ENCODE data around the gene SWAP70. TPM values are rescaled to one million over a fixed set of nuclear protein-coding genes. Genes with fewer than 3 reads are reported as not detected.

The SWAP70 gene
- total and polyA plus RNA-seq, 2 of the 13 experiments (the other 11 are each of a cell fraction or from before 2014, with no cell fraction given): 4.6 to 8.7 TPM

- ChIA-PET POLR2A (no interaction called here), CTCF (ENCODE audit: low intra/inter-chr PET ratio, low total read pairs) (no interaction called here)
- Histone ChIP-seq H3K36me3 (replicated peaks in 1 of 2; ENCODE audit: control insufficient read depth in 1 of 2, insufficient read depth in 2 of 2, low read length in 2 of 2) (peaks cover 13 to 39% of the 10 kb centered on the region in 2 experiments), H3K4me3 (replicated peaks in 1 of 3; ENCODE audit: insufficient read depth in 1 of 3, low read depth in 2 of 3, low read length in 3 of 3) (no peak overlapping the region), H2AFZ (ENCODE audit: low read length) (no peak overlapping the region), H3K79me2 (ENCODE audit: insufficient read depth, low read length) (no peaks in the 10 kb centered on the region), H4K20me1 (ENCODE audit: insufficient read depth, low read length) (no peaks in the 10 kb centered on the region), H3K9me3 (ENCODE audit: low read length) (peaks cover 8% of the 10 kb centered on the region), H3K27ac (ENCODE audit: extremely low read length, insufficient read depth, low read length) (no peak overlapping the region), H3K27me3 (ENCODE audit: control insufficient read depth in 1 of 2, insufficient read depth in 2 of 2, low read length in 2 of 2) (no peaks in the 10 kb centered on the region), H3K4me1 (ENCODE audit: insufficient read depth, low read length) (peaks cover 11% of the 10 kb centered on the region), H3K4me2 (ENCODE audit: low read depth, low read length) (no peak overlapping the region), H3K9ac (ENCODE audit: insufficient read depth, low read depth, low read length) (no peak overlapping the region)
- intact Hi-C loops (cut with micrococcal nuclease; ENCODE audit: unreplicated experiment) (no loop called here), in situ Hi-C loops (cut with HindIII; ENCODE audit: extremely low pct_ligation_motif_present, low pct_unique_long_range_greater_than_20kb) (no loop called here)
- ATAC-seq (no peak), FAIRE-seq (no peak), DNase-seq (ENCODE audit: low spot score) (no peak)
- WGBS (ENCODE audit: low lambda C conversion rate): 96% methylated on average over 2 of the region's 2 CpGs
- BruUV-seq (replicated peaks): no TSS peak
- TF ChIP-seq ZNF160 (CRISPR knock-in tag; IDR thresholded peaks at IDR 0.05) (peak; percentile 97), TSC22D2 (CRISPR knock-in tag; IDR thresholded peaks at IDR 0.05; ENCODE audit: borderline replicate concordance) (no peak), ZIK1 (CRISPR knock-in tag; IDR thresholded peaks at IDR 0.05; ENCODE audit: borderline replicate concordance, low read depth) (no peak), ZNF232 (CRISPR knock-in tag; IDR thresholded peaks at IDR 0.05; ENCODE audit: borderline replicate concordance) (no peak), RBAK (CRISPR knock-in tag; IDR thresholded peaks at IDR 0.05) (no peak)
These were observed 72.0 kb downstream of the SWAP70 start for GRCh38 chr11:9735919-9736318.

GRCh38 chr11:9736365-9736764, 72.5 kb downstream of the SWAP70 start:
- peak; percentile 43; the same call in 1 of the 2 replicates for TF ChIP-seq FOXA3 (CRISPR knock-in tag; IDR thresholded peaks at IDR 0.05)
- TF ChIP-seq NFE2L2 (IDR thresholded peaks at IDR 0.05; ENCODE audit: low read length): peak; percentile 58; the same call in 1 of the 2 replicates
- TF ChIP-seq IKZF5 (CRISPR knock-in tag; IDR thresholded peaks at IDR 0.05): peak; percentile 34; the same call in 1 of the 2 replicates
- TF ChIP-seq RERE (CRISPR knock-in tag; IDR thresholded peaks at IDR 0.05; ENCODE audit: low read depth): no peak
- 93% methylated on average over 2 of the region's 2 CpGs for whole genome bisulfite sequencing (ENCODE audit: low lambda C conversion rate)

More at GRCh38 chr11:9736365-9736764, 72.5 kb downstream of the SWAP70 start:
- Histone ChIP-seq H3K9me3 (ENCODE audit: low read length) (peaks cover 8% of the 10 kb centered on the region), H3K27ac (ENCODE audit: extremely low read length, insufficient read depth, low read length) (peak overlapping the region; percentile 10), H3K9ac (ENCODE audit: insufficient read depth, low read depth, low read length) (no peak overlapping the region; the same call in 1 of the 2 replicates), H3K36me3 (replicated peaks in 1 of 2; ENCODE audit: control insufficient read depth in 1 of 2, insufficient read depth in 2 of 2, low read length in 2 of 2) (peaks cover 13 to 41% of the 10 kb centered on the region in 2 experiments), H3K79me2 (ENCODE audit: insufficient read depth, low read length) (no peaks in the 10 kb centered on the region), H3K4me2 (ENCODE audit: low read depth, low read length) (peak overlapping the region; percentile 5; the same call in 1 of the 2 replicates), H3K4me1 (ENCODE audit: insufficient read depth, low read length) (peaks cover 11% of the 10 kb centered on the region), H4K20me1 (ENCODE audit: insufficient read depth, low read length) (no peaks in the 10 kb centered on the region), H3K27me3 (ENCODE audit: control insufficient read depth in 1 of 2, insufficient read depth in 2 of 2, low read length in 2 of 2) (no peaks in the 10 kb centered on the region), H2AFZ (ENCODE audit: low read length) (no peak overlapping the region), H3K4me3 (replicated peaks in 1 of 3; ENCODE audit: insufficient read depth in 1 of 3, low read depth in 2 of 3, low read length in 3 of 3) (no peak overlapping the region)
- DNase-seq (ENCODE audit: low spot score) (peak; percentile 15), ATAC-seq (peak; percentile 57; the same call in 1 of the 3 replicates), FAIRE-seq (no peak)
- in situ Hi-C loops (cut with HindIII; ENCODE audit: extremely low pct_ligation_motif_present, low pct_unique_long_range_greater_than_20kb) (no loop called here), intact Hi-C loops (cut with micrococcal nuclease; ENCODE audit: unreplicated experiment) (no loop called here)
- BruUV-seq (replicated peaks): no TSS peak
- CTCF ChIA-PET (ENCODE audit: low intra/inter-chr PET ratio, low total read pairs): no interaction called here
- POLR2A ChIA-PET: no interaction called here
